Measurements from ENCODE around the gene KCNMA1.

The KCNMA1 gene

GRCh38 chr10:77430530-77430929, 207.1 kb downstream of the KCNMA1 start:
- Mint-ChIP-seq H3K27ac (no peak overlapping the region), H3K4me1 (ENCODE audit: low read depth) (no peaks in the 10 kb centered on the region), H3K9me3 (no peaks in the 10 kb centered on the region), H3K27me3 (ENCODE audit: low read depth) (no peaks in the 10 kb centered on the region), H3K4me3 (no peak overlapping the region), H3K36me3 (ENCODE audit: low read depth) (no peaks in the 10 kb centered on the region)

- no peaks in the 10 kb centered on the region for H3K9me3 Mint-ChIP-seq
- no peaks in the 10 kb centered on the region for H3K36me3 Mint-ChIP-seq (ENCODE audit: low read depth)
- H3K27me3 Mint-ChIP-seq (ENCODE audit: low read depth): no peaks in the 10 kb centered on the region
Observed at GRCh38 chr10:77428691-77429395, 208.8 kb downstream of the KCNMA1 start.

GRCh38 chr10:77424257-77424656, 213.4 kb downstream of the KCNMA1 start:
- Mint-ChIP-seq H3K27ac (no peak overlapping the region), H3K4me1 (ENCODE audit: low read depth) (no peaks in the 10 kb centered on the region), H3K4me3 (no peak overlapping the region), H3K27me3 (ENCODE audit: low read depth) (peaks cover 3% of the 10 kb centered on the region), H3K9me3 (no peaks in the 10 kb centered on the region), H3K36me3 (ENCODE audit: low read depth) (no peaks in the 10 kb centered on the region)

More at GRCh38 chr10:77428691-77429395, 208.8 kb downstream of the KCNMA1 start:
- Mint-ChIP-seq H3K27ac (no peak overlapping the region), H3K4me3 (no peak overlapping the region), H3K4me1 (ENCODE audit: low read depth) (no peaks in the 10 kb centered on the region)

- Mint-ChIP-seq H3K36me3 (ENCODE audit: low read depth) (no peaks in the 10 kb centered on the region), H3K9me3 (no peaks in the 10 kb centered on the region), H3K27me3 (ENCODE audit: low read depth) (peaks cover 3% of the 10 kb centered on the region), H3K27ac (no peak overlapping the region), H3K4me3 (no peak overlapping the region), H3K4me1 (ENCODE audit: low read depth) (no peaks in the 10 kb centered on the region)
Observed at GRCh38 chr10:77422491-77423338, 214.9 kb downstream of the KCNMA1 start.

- Mint-ChIP-seq H3K27me3 (ENCODE audit: low read depth) (peaks cover 3% of the 10 kb centered on the region), H3K36me3 (ENCODE audit: low read depth) (no peaks in the 10 kb centered on the region), H3K27ac (no peak overlapping the region), H3K9me3 (no peaks in the 10 kb centered on the region), H3K4me3 (no peak overlapping the region), H3K4me1 (ENCODE audit: low read depth) (no peaks in the 10 kb centered on the region)
Observed at GRCh38 chr10:77421591-77421990, 216.0 kb downstream of the KCNMA1 start.

GRCh38 chr10:77420947-77421523, 216.6 kb downstream of the KCNMA1 start:
- Mint-ChIP-seq H3K4me1 (ENCODE audit: low read depth) (no peaks in the 10 kb centered on the region), H3K27me3 (ENCODE audit: low read depth) (peaks cover 3% of the 10 kb centered on the region), H3K9me3 (no peaks in the 10 kb centered on the region), H3K27ac (no peak overlapping the region), H3K4me3 (no peak overlapping the region), H3K36me3 (ENCODE audit: low read depth) (no peaks in the 10 kb centered on the region)

- Mint-ChIP-seq H3K4me1 (ENCODE audit: low read depth) (no peaks in the 10 kb centered on the region), H3K4me3 (no peak overlapping the region), H3K27ac (no peak overlapping the region)
Observed at GRCh38 chr10:77419979-77420378, 217.6 kb downstream of the KCNMA1 start.

GRCh38 chr10:77419056-77419455, 218.6 kb downstream of the KCNMA1 start:
- Mint-ChIP-seq H3K36me3 (ENCODE audit: low read depth) (no peaks in the 10 kb centered on the region), H3K4me1 (ENCODE audit: low read depth) (no peaks in the 10 kb centered on the region), H3K4me3 (no peak overlapping the region), H3K9me3 (no peaks in the 10 kb centered on the region), H3K27ac (no peak overlapping the region), H3K27me3 (ENCODE audit: low read depth) (peaks cover 3% of the 10 kb centered on the region)

More at GRCh38 chr10:77419979-77420378, 217.6 kb downstream of the KCNMA1 start:
- Mint-ChIP-seq H3K27me3 (ENCODE audit: low read depth) (peaks cover 3% of the 10 kb centered on the region), H3K36me3 (ENCODE audit: low read depth) (no peaks in the 10 kb centered on the region), H3K9me3 (no peaks in the 10 kb centered on the region)

- no peaks in the 10 kb centered on the region for H3K9me3 Mint-ChIP-seq
- no peaks in the 10 kb centered on the region for H3K4me1 Mint-ChIP-seq (ENCODE audit: low read depth)
- no peak overlapping the region for H3K27ac Mint-ChIP-seq
- no peaks in the 10 kb centered on the region for H3K36me3 Mint-ChIP-seq (ENCODE audit: low read depth)
- H3K4me3 Mint-ChIP-seq: no peak overlapping the region
- peaks cover 3% of the 10 kb centered on the region for H3K27me3 Mint-ChIP-seq (ENCODE audit: low read depth)
Observed at GRCh38 chr10:77417806-77418640, 219.6 kb downstream of the KCNMA1 start.

GRCh38 chr10:77417359-77417758, 220.2 kb downstream of the KCNMA1 start:
- H3K9me3 Mint-ChIP-seq: no peaks in the 10 kb centered on the region
- no peak overlapping the region for H3K27ac Mint-ChIP-seq
- H3K4me1 Mint-ChIP-seq (ENCODE audit: low read depth): no peaks in the 10 kb centered on the region
- no peaks in the 10 kb centered on the region for H3K36me3 Mint-ChIP-seq (ENCODE audit: low read depth)
- H3K27me3 Mint-ChIP-seq (ENCODE audit: low read depth): peaks cover under 1% of the 10 kb centered on the region
- no peak overlapping the region for H3K4me3 Mint-ChIP-seq

- Mint-ChIP-seq H3K4me1 (ENCODE audit: low read depth) (no peaks in the 10 kb centered on the region), H3K4me3 (no peak overlapping the region), H3K36me3 (ENCODE audit: low read depth) (no peaks in the 10 kb centered on the region), H3K27ac (no peak overlapping the region), H3K27me3 (ENCODE audit: low read depth) (no peaks in the 10 kb centered on the region), H3K9me3 (no peaks in the 10 kb centered on the region)
Observed at GRCh38 chr10:77416311-77417135, 221.1 kb downstream of the KCNMA1 start.

- H3K27me3 Mint-ChIP-seq (ENCODE audit: low read depth): no peaks in the 10 kb centered on the region
- H3K9me3 Mint-ChIP-seq: no peaks in the 10 kb centered on the region
- H3K36me3 Mint-ChIP-seq (ENCODE audit: low read depth): no peaks in the 10 kb centered on the region
- no peak overlapping the region for H3K27ac Mint-ChIP-seq
- H3K4me3 Mint-ChIP-seq: no peak overlapping the region
- no peaks in the 10 kb centered on the region for H3K4me1 Mint-ChIP-seq (ENCODE audit: low read depth)
Observed at GRCh38 chr10:77415313-77415960, 222.2 kb downstream of the KCNMA1 start.

- no peaks in the 10 kb centered on the region for H3K4me1 Mint-ChIP-seq (ENCODE audit: low read depth)
- no peaks in the 10 kb centered on the region for H3K36me3 Mint-ChIP-seq (ENCODE audit: low read depth)
- H3K27ac Mint-ChIP-seq: no peak overlapping the region
- H3K4me3 Mint-ChIP-seq: no peak overlapping the region
- no peaks in the 10 kb centered on the region for H3K9me3 Mint-ChIP-seq
- no peaks in the 10 kb centered on the region for H3K27me3 Mint-ChIP-seq (ENCODE audit: low read depth)
Observed at GRCh38 chr10:77413231-77413630, 224.4 kb downstream of the KCNMA1 start.

All from T-helper 1 cell treated with Interleukin-12 subunit alpha and Interleukin-12 subunit beta and Interleukin-4 antibody, amounts not matched to agents 30 μg/mL and 1 μg/mL, for 36 hours (primary cell).